Panc1 (cell line): ENCODE results near the gene MEF2A. TPM values are rescaled to one million over a fixed set of nuclear protein-coding genes. Genes with fewer than 3 reads are reported as not detected.

Source experiments
- ATAC-seq: fragments of 200-7000 bp; cut with Tn5 transposase; 2 replicates; pipeline ENCODE4 v1.9.1; 2020; ENCODE audit warnings: mild to moderate bottlenecking, moderate library complexity
- BruUV-seq: library from RNA; stranded (reverse); fragments of 400-500 nt; replicated peaks from 2 replicates; lab custom pipeline; 2021; lab: Mats Ljungman, UMichigan
- CTCF ChIA-PET: fragments of 300-600 bp; sonication (Branson Sonifier 250); formaldehyde crosslinking; loops from one replicate; lab custom pipeline; 2022; ENCODE audit warnings: antibody characterized with exemption; lab: Charles Lee
- POLR2A ChIA-PET: fragments of 300-600 bp; sonication (Branson Sonifier 250); formaldehyde crosslinking; loops from one replicate; lab custom pipeline; 2022; ENCODE audit warnings: antibody characterized with exemption; lab: Charles Lee
- DNase-seq: peaks from one replicate; pipeline ENCODE4 v3.0.0-alpha.2; 2010; ENCODE audit warnings: low read depth, low spot score
- H3K27ac ChIP-seq: 2 replicates; pipeline ENCODE4 v1.5.1; 2011; ENCODE audit warnings: mild to moderate bottlenecking, low read length, inconsistent platforms
- H3K27me3 ChIP-seq: fragments of 200-500 bp; sonication (Bioruptor generic); 2 replicates; pipeline ENCODE4 v1.6.0; 2014; ENCODE audit warnings: low read length, inconsistent platforms; ENCODE audit not compliant: control insufficient read depth, insufficient read depth
- H3K36me3 ChIP-seq: fragments of 200-500 bp; sonication (Bioruptor generic); 2 replicates; pipeline ENCODE4 v1.5.1; 2014; ENCODE audit warnings: inconsistent platforms, mild to moderate bottlenecking, low read length, moderate library complexity; ENCODE audit not compliant: control insufficient read depth, insufficient read depth
- H3K4me1 ChIP-seq: 2 replicates; pipeline ENCODE4 v1.5.1; 2011; ENCODE audit warnings: inconsistent platforms, mild to moderate bottlenecking, low read length, moderate library complexity; ENCODE audit not compliant: control insufficient read depth, insufficient read depth
- H3K4me3 ChIP-seq, 2 experiments: 2 replicates each; pipeline ENCODE4 v1.5.1; 2011 to 2012; ENCODE audit warnings: low read depth in 2 of 2, low read length in 2 of 2, mild to moderate bottlenecking in 2 of 2, inconsistent platforms in 1 of 2, moderate library complexity in 1 of 2
- H3K9me3 ChIP-seq: fragments of 200-500 bp; sonication (Bioruptor generic); 2 replicates; pipeline ENCODE4 v1.5.1; 2014; ENCODE audit warnings: low read depth, mild to moderate bottlenecking, inconsistent platforms, low read length, moderate library complexity; ENCODE audit not compliant: control insufficient read depth, insufficient read depth
- CTCF ChIP-seq: fragments of 450-650 bp; IDR thresholded peaks from 2 replicates; pipeline ENCODE4 v1.5.1; 2017; ENCODE audit warnings: mild to moderate bottlenecking
- POLR2AphosphoS5 ChIP-seq: IDR thresholded peaks from 2 replicates; pipeline ENCODE4 v1.6.1; 2012; ENCODE audit warnings: mild to moderate bottlenecking, low read depth, low read length, moderate library complexity
- REST ChIP-seq, 2 experiments: IDR thresholded peaks; 2 replicates each; pipeline ENCODE4 v1.6.1; 2011 to 2012; ENCODE audit warnings: low read depth in 2 of 2, control low read depth in 1 of 2, low read length in 1 of 2, mild to moderate bottlenecking in 1 of 2, moderate library complexity in 1 of 2; ENCODE audit not compliant: insufficient read depth in 1 of 2
- SIN3A ChIP-seq: IDR thresholded peaks from 2 replicates; pipeline ENCODE4 v1.6.1; 2012; ENCODE audit warnings: low read depth, mild to moderate bottlenecking, low read length, moderate library complexity, borderline replicate concordance; ENCODE audit not compliant: insufficient read depth
- TCF7L2 ChIP-seq: IDR thresholded peaks from 2 replicates; pipeline ENCODE4 v1.6.1; 2011; ENCODE audit warnings: mild to moderate bottlenecking, low read depth, low read length, inconsistent platforms
- in situ Hi-C: cut with HindIII; loops from 2 replicates; pipeline ENCODE4 v1.10.0; 2016; ENCODE audit warnings: low sequenced_read_pairs, low pct_unique_long_range_greater_than_20kb
- intact Hi-C: fragments of 100-400 bp; cut with micrococcal nuclease; formaldehyde crosslinking; loops from one replicate; pipeline ENCODE4 v1.10.0; 2022; ENCODE audit not compliant: unreplicated experiment
- total RNA-seq: library from RNA; stranded (reverse); gene quantifications from one replicate; pipeline ENCODE4 v1.2.1, GENCODE V29; 2021; ENCODE audit not compliant: unreplicated experiment

The MEF2A gene
- total RNA-seq, 1 experiment from 2014 or later = 31.1 TPM

GRCh38 chr15:99682455-99682854, 116.7 kb downstream of the MEF2A start:
- intact Hi-C loops = no loop called here
- in situ Hi-C loops = no loop called here
- no peak for DNase-seq
- no peak for ATAC-seq
- no TSS peak for BruUV-seq
- Histone ChIP-seq H3K36me3 (no peaks in the 10 kb centered on the region), H3K4me1 (no peaks in the 10 kb centered on the region), H3K27ac (no peak overlapping the region), H3K9me3 (no peaks in the 10 kb centered on the region), H3K27me3 (no peaks in the 10 kb centered on the region), H3K4me3 (no peak overlapping the region)
- CTCF ChIA-PET = no interaction called here
- POLR2A ChIA-PET = no interaction called here
- TF ChIP-seq TCF7L2 (no peak), SIN3A (no peak), CTCF (no peak), POLR2AphosphoS5 (no peak), REST (IDR thresholded peaks at IDR 0.05; ENCODE audit: insufficient read depth in 1 of 2, low read depth in 2 of 2, low read length in 1 of 2) (no peak)

DNA sequence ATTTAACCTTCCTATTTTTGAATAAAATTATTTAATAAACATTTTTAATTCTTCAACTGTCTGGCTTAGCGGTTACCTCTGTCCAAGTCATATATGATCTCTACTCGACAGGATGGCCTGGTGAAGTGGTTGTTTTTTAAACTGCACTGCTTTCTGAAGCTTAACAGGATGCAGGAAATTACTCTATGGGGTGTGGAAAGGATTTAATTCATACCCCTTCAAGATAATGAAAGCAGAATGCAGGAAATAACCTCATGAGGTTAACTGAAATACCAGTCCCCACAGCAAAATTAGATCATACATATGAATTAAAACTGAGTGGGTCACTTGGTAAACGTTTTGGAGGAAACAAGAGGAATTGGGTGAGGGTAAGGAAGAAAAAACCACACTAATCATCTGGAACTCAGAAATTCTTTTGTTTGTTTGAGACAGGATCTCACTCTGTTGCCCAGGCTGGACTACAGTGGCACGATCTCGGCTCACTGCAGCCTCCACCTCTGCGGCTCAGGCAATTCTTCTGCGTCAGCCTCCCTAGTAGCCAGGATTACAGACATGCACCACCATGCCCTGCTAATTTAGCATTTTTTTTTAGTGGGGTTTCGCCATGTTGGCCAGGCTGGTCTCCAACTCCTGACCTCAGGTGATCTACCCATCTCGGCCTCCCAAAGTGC, 117.4 kb downstream of the MEF2A start:
- no peaks in the 10 kb centered on the region for H3K36me3 ChIP-seq
- no peaks in the 10 kb centered on the region for H3K27me3 ChIP-seq
- BruUV-seq = no TSS peak
- H3K9me3 ChIP-seq = no peaks in the 10 kb centered on the region
- DNase-seq (no peak), ATAC-seq (no peak)
- intact Hi-C loops = no loop called here
- no peak for TF ChIP-seq POLR2AphosphoS5
- TF ChIP-seq TCF7L2 = no peak
- no peak for TF ChIP-seq CTCF
- no peak for TF ChIP-seq REST (IDR thresholded peaks at IDR 0.05; ENCODE audit: insufficient read depth in 1 of 2, low read depth in 2 of 2, low read length in 1 of 2)
- no peak for TF ChIP-seq SIN3A
- ChIA-PET POLR2A (no interaction called here), CTCF (no interaction called here)
- no peaks in the 10 kb centered on the region for H3K4me1 ChIP-seq
- in situ Hi-C loops = no loop called here
- no peak overlapping the region for H3K27ac ChIP-seq
- no peak overlapping the region for H3K4me3 ChIP-seq
